ENCODE results near the gene SPATA2L.

DNA sequence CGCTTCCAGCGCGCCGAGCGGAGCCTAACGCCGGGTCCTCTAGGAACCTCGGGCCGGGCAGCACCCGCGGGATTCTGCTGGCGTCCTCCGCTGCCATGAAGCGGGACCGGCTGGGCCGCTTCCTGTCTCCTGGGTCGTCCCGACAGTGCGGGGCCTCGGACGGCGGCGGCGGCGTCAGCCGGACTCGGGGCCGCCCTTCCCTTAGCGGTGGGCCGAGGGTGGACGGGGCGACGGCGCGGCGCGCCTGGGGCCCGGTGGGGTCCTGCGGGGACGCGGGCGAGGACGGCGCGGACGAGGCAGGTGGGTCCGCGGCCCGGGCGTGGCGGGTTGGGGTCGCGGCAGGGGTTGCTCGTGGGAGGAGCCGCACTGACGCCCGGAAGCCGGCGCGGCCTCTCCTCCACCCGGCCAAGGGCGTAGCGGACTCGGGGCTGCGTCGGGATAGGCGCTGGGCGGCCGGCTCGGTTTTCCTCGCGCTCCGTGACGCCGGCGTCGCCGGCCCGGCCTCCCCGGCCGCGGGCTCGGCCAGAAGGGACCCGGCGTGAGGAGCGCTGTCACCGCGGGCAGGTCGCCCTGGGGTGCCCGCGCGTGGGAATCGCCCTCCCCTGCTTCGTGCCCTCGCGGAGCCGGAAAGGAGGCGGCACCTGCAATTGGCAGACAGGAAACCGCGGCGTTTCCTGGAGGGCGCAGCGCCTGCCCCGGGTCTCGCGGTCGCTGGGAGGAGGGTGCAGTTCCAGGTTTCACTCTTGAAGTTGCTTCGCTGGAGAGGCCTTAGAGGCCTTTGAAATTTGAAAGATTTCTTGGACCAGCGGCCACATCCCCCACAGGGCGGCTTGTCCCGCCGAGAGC lies 20.3 kb upstream of the SPATA2L start:
- TF ChIP-seq CTCF (conservative IDR thresholded peaks at IDR 0.05): no peak
- TF ChIP-seq EZH2 (IDR thresholded peaks at IDR 0.05; ENCODE audit: low read depth): no peak
